LoVo (cell line): ENCODE measurements around the gene RASA3.

Source experiments
- DNase-seq: peaks from one replicate; pipeline ENCODE4 v3.0.0-alpha.2; 2016; ENCODE audit warnings: low spot score

The RASA3 gene

GRCh38 chr13:114054830-114055439 lies 77.5 kb downstream of the RASA3 start:
- no peak for DNase-seq

DNA sequence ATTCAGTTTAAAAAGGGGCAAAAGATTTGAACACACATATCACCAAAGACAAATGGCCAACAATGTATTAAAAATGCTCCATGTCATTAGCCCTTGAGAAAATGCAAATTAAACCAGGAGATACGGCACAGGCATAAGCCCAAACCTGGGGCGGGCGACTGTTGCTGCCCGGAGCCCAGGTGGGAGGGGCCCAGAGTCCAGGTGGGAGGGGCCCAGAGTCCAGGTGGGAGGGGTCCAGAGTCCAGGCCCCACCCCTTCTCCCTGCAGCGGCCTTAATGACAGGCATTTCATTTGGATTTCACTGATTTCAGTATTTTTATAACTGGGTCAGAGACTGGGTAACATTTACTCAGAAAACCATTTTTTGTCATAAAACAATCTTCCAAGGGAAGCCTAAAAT lies 78.2 kb downstream of the RASA3 start:
- no peak for DNase-seq

- no peak for DNase-seq
Measured at GRCh38 chr13:114053026-114053425, 79.4 kb downstream of the RASA3 start.

- DNase-seq: no peak
Measured at GRCh38 chr13:114050536-114051450, 81.6 kb downstream of the RASA3 start.

DNA sequence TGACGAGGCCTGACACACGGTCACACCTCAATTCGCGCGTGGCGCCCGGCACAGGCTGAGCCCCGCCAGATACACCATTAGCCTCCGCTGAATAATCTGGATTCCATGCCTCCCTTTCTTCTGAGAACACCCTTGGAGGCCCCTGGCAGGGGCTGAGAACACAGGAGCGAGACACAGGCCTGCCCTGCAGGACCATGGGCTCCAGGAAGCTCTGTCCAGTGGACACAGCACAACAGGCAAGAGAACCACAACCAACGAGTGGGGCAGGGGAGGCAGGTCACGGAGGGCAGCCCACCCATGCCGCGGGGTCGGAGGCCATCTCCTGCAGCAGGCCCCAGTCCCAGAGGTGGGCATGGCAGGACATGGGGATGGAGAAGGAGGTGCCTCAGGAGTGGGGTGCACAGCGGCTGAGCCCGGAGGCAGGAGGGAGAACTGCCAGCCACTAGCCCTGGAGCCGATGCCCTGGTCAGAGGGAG lies 82.8 kb downstream of the RASA3 start:
- no peak for DNase-seq

- DNase-seq: no peak
Measured at GRCh38 chr13:114049026-114049425, 83.4 kb downstream of the RASA3 start.

DNA sequence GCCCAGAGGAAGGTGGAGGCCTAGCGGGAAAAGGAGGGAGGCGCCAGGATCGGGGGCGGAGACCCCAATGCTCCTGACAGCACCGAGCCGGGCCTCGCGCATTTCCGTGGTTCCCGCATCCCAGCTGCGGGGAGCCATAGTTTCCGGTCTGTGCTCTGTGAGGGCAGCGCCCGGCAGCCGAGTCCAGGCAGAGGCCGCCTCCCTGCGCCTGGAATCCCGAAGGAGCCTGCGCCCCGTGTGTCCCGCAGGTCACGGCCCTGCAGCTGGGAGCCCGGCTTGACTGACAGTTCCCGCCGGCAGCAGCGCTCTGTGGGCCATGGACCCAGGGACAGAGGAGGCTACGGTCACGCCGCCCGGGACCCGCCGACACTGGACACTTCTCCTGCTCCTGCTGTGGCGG lies 84.0 kb downstream of the RASA3 start:
- no peak for DNase-seq

DNA sequence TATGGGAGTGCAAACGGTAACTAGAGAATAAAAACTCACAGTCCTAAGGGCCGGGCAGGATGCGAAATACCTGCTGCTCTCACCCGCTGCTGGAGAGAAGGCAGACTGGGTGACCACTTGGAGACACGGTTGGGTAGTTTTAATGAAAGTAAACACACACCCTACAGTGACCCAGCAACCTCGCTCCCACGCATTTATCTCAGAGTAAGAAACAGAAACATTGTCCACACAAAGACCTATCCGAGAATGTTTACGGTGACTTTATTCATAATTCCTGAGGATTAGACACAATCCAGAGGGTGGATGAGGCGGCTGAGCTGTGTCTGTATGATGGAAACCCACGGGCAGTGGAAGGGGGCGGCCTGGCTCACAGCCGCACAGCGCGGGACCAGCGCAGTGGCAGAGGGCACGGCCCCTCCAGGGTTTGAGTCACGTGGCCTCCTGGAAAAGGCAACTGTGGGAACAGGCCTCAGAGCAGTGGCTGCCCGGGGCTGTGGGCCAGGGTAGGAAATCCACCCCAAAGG lies 85.0 kb downstream of the RASA3 start:
- DNase-seq: no peak

GRCh38 chr13:114046431-114046975 lies 85.9 kb downstream of the RASA3 start:
- DNase-seq: no peak

DNA sequence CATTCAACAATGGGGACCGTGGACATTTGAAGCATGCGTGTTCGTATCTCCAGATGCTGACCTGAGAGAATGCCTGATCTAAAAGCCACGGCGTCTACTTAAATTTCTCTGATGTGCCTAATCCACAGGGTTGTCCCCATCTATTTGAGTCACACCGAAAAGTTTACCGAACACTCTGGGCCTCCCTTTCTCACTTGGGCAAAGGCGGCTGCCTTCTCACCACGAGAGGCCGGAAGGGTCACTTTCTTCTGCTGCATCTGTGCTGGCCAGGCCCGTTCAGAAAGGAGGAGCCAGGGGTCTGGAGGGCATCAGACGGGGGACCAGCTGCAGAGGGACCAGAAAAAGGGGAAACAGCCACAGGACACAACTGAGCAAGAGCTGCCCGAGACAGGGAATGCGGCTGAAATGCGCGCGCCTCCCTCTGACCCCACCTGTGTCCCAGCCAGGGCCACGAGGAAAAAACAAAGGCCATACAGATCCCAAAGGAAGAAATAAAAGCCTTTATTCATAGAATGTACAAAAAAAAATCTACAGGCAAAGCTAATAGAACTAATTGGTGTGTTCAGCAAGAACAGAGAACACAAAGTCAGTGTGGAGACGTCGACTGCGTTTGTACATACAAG lies 87.2 kb downstream of the RASA3 start:
- no peak for DNase-seq

DNA sequence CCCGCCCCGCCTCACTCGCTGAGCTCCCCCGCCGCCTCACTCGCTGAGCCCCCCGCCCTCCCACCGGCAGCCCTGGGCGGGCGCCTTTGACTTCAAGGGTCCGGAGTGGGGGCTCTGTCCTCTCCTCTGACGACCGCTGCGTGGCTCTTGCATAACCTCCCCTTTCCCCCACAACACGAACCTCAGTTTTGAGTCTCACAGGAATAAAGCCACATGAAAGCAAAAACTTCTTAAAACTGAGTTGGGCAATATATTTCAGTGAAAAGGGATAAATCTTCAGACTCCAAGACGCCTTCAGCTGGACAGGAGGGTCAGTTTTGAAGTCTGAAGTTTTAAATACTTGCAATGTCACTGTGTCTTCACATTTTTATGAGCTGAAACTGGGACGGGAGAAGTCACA lies 87.9 kb downstream of the RASA3 start:
- no peak for DNase-seq

GRCh38 chr13:114043421-114044053 lies 88.9 kb downstream of the RASA3 start:
- no peak for DNase-seq

DNA sequence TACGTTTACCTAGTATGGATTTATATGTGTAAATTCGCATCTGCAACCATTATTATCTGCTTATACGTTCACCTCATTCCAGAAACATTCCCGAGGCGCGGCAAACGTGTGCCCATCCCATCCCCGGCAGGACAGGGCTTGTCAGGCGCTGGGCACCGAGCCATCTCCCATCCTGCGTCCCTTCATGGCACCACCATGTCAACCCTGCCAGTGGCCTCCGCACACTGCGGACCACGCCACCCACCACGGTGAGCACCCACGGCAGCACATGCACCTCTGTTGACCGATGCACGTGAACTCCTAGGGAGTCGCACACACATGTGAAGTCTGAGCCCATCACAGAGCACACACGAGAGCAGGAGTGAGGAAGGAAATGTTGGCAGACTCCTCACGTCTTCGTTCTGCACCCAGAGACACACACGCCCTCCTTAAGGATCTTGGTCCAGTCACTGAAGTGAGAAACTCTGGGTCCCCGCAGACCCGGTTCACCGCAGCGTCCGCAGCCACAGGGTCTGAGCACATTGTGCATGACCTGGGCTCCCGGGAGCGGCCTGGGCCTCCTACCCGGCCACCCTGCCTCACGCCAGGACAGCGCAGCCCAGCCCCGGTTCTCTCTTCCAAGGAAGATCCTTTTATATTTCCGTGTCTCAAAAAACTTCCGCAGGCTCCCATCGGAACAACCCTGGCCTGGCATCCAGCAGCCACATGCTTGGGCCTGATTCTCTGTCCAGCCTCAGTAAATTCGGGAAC lies 90.2 kb downstream of the RASA3 start:
- no peak for DNase-seq

GRCh38 chr13:114041493-114041892 lies 90.9 kb downstream of the RASA3 start:
- DNase-seq: no peak

DNA sequence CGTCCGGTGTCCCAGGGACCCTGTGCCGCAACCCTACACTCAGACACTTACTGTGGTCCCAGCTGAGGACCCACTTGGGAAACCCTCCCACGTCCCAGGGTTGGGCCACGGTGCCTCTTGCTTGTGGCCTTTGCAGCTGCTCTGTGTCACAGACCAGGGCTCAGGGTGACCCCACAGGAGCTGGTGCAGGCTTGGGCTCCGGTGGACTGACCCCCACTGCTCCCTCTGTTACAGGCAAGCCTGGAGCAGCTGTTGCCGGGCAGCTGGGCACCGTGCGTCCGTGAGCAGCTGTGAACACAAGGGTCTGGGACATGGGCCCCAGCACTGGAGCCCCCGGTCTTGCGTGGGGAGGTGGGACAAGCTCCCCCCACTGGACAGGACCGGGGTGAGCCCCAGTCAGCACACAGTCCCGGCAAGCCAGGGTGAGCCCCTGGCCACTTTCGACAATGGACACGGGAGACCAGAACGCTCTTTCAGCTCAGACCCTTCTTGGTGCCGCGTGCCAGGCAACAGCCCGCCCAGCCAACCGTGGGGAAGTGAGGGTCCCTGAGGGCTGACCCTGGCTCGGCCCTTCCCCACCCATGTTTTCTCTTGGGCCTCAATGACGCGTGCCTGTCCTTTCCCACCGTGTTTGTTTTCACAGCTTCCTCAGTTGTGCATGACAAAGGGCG lies 92.8 kb downstream of the RASA3 start:
- DNase-seq: no peak

DNA sequence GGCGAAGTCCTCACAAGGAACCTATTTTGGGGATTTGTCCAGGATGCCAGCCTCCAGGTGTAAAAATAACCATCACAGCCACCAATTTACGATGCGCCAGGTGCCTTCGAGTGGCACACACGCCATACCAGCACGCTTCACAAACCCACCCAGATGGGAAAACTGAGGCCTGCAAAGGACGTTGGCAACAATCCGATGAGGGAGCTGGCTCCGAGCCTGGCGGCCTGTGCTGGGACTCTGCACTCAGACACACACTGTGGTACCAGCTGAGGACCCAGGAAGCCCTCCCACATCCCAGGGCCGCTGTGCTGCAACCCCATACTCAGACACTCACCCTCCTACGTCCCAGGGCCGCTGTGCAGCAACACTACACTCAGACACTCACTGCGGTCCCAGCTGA lies 93.5 kb downstream of the RASA3 start:
- DNase-seq: no peak

DNA sequence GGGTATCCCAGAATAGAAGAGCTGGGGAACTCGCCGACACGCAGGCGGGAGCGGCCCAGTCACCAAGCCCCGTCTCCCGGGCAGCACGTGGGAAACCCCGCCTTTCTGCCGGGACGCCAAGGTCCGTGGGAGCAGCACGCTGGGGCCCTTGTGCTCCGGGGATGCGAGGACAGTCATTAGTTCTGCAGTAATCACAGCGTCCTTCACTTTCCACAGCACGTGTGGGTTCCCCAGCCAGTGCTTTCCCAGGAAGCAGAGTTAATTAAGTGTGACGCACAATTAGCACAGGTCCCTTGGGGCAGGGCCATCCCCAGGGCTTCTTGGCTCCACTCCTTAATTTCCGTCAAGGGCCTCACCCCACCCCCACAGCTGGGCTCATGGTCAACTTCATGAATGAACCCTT lies 94.2 kb downstream of the RASA3 start:
- no peak for DNase-seq

- DNase-seq: no peak
Measured at GRCh38 chr13:114037674-114038073, 94.7 kb downstream of the RASA3 start.

DNA sequence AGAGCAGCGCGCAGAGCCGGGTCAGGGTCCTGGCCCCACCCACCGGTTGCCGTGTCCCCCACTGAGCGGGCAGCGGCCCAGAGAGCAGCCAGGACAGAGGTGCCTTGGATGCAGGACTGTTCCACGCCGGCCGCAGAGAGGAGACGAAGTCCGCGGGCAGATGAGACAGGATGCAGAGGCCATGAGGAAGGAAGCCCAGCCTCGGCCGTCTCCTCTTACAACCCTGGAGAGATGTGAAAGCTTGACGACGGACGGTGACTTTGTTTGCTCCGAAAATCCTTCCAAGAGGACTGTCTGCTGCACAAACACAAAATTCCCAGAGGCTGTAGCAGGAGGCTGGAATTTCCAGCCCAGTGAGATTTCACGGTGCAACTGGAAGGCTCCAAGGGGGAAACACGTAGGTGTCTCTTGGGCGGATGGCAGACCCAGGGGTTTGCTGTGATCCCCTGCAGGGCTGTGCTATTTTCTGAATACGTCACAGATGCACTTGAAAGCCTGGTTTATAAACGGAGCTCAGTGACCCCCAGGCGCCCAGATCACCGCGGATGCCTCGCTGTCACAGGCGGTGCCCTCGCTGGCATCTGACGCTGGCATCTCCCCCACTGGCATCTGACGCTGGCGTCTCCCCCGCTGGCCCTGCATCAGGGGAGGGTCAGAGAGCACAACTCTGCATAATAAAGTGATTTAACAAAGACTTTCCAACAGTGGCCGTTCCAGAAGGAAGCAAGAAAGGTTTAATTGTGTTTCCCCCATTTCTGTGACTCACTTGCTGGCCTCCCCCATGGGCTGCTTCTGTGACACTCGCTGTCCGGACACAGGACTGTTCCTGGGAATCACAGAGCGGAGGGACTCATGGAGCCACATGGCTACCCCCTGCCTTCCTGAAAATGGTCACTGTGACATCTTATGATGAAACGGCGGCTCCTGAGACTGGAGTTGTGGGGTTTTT lies 96.6 kb downstream of the RASA3 start:
- no peak for DNase-seq

GRCh38 chr13:114035186-114035582 lies 97.2 kb downstream of the RASA3 start:
- no peak for DNase-seq
